SK-MEL-5 (cell line): Measurements from ENCODE around the gene DMD. TPM values are rescaled to one million over a fixed set of nuclear protein-coding genes. Genes with fewer than 3 reads are reported as not detected.
"Not testable (repeated sequence)": the region's sequence is repeated elsewhere in the genome, so short reads cannot be mapped to it uniquely, and the experiment has no call there.

Source experiments
- DNase-seq: peaks from one replicate; pipeline ENCODE4 v3.0.0-alpha.2; 2016; ENCODE audit warnings: low read depth, low spot score
- in situ Hi-C: cut with HindIII; loops from 2 replicates; pipeline ENCODE4 v1.10.0; 2016; ENCODE audit warnings: low sequenced_read_pairs, high pct_unique_total_duplicates, low pct_unique_long_range_greater_than_20kb
- total RNA-seq: library from RNA; depleted of rRNA; stranded (reverse); fragments of >200 nt; shearing (Covaris generic); gene quantifications from 2 replicates; pipeline ENCODE4 v1.2.3, GENCODE V29; 2014

The DMD gene
- total RNA-seq, 1 experiment from 2014 or later: 12.9 TPM

DNA sequence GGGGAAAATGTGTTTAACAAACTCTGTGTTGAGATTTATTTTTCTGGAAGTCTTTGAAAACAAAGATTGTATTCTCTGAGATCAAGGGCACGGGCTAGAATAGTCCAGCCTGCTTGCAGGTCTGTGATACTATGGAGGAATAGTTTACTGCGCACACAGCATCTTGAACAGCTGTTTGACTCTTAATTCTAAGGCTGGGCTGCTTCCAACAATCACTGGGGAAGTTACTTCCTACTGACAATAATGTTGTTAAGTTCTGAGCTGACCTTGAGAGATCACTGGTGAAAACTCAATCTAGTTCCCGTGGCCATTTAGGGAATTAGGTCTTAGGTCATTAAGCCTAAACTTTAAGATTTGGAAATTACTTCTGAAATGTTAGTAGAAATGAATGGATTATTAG is 1723.4 kb downstream of the DMD start:
- in situ Hi-C loops: no loop called here

DNA sequence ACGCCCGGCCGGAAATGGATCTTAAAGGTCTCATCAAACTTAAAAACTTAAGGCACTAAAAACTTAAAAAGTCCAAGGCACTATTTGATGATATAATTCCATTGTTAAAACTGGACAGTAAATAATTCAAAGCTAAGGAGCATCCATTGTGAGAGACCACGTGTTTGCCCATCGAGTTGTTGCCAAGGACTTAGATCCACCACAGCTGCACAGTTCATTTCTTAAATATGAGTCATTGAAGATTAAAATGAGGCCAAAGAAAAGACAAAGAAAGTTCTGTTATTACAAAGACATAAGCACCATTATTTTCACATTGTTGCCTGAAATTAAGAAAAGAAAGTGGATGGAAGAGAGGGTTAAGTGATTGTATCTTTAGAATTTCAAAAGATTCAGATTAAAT is 1728.0 kb downstream of the DMD start:
- in situ Hi-C loops: no loop called here
- DNase-seq: peak; percentile 76

More for the DNA sequence above, 1723.4 kb downstream of the DMD start:
- DNase-seq: no peak

DNA sequence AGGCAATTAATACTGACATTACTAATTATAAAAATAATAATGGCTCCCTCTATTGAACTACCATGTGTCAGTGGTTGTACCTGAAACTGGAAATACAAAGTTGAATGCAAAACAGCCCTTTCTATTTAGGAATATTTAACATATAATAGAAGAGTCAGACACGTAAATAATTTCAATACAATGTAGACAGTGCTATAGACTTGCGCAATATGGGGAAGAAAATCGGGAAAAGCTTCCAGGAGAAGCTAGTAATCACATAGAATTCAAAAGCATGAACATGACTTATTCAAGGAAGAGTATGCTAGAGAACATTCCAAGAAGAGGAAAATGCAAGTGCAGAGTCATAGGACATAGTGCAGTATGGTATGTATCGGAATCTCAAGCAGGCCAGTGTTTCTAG is 1730.7 kb downstream of the DMD start:
- no peak for DNase-seq
- in situ Hi-C loops: no loop called here

GRCh38 chrX:31471229-31471628 is 1740.1 kb downstream of the DMD start:
- in situ Hi-C loops: no loop called here
- no peak for DNase-seq

DNA sequence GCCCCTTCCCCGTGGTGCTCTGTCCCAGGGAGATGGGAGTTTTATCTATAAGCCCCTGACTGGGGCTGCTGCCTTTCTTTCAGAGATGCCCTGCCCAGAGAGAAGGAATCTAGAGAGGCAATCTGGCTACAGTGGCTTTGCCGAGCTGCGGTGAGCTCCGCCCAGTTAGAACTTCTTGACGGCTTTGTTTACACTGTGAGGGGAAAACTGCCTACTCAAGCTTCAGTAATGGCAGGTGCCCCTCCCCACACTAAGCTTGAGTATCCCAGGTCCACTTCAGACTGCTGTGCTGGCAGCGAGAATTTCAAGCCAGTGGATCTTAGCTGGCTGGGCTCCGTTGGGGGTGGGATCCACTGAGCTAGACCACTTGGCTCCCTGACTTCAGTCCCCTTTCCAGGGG is 1740.6 kb downstream of the DMD start:
- in situ Hi-C loops, DNase-seq: not testable (repeated sequence)

GRCh38 chrX:31464306-31464915 is 1746.9 kb downstream of the DMD start:
- in situ Hi-C loops: no loop called here
- no peak for DNase-seq

DNA sequence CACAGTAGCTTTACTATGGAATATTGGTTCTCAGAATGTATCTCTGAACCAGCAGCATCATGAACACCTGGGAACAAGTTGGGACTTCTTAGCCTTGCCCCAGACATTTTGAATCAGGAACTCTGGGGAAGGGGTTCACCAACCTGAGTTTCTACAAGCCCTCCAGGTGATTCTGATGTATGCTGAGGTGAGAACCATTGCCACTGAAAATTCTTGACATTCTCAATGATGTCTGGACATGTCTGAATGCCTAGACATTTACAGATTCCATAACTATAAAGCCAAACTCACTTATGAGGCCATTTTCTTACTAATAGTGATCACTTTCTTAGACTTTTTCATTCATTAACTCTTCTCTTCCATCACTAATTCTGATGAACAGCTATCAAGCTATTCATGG is 1750.1 kb downstream of the DMD start:
- in situ Hi-C loops: no loop called here
- DNase-seq: no peak

GRCh38 chrX:31459361-31459760 is 1752.0 kb downstream of the DMD start:
- no peak for DNase-seq
- in situ Hi-C loops: no loop called here

DNA sequence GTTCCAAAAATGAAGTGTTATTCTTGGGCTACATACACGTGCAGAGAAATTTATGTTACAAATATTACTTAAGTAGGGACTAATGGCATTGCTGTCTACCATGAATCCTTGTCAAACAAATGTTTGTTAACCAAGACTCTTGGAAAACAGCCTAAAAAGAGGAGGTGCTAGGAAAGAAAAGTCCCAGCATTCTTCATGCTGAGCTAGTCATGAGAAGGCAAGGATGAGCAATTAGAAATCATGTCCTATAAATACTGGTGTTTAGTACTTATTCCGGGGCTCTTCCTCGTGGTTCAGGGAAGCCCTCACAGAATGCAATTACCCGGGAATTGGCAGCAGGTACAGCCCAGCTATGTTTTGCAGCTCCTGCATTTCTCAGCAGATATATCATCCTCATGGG is 1761.4 kb downstream of the DMD start:
- in situ Hi-C loops: no loop called here
- DNase-seq: no peak

GRCh38 chrX:31449081-31449480 is 1762.3 kb downstream of the DMD start:
- in situ Hi-C loops: no loop called here
- no peak for DNase-seq

DNA sequence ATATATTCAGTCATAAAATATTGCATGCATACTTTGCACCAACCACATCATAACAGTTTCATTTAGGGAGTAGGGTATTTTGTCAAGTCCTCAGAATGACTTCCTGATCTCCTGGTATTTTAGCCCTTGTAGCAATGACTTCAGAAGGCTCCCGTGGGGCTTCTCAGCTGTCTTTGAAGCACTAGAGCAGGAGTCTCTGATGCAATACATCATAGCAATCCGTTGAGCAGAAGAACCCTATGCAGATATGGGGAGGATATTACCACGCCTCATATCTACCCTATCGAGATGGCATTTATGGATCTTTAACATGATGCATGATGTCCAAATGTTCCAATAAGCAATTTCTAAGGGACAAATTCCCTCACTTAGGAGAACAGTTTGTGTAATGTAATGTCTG is 1765.8 kb downstream of the DMD start:
- in situ Hi-C loops: no loop called here
- DNase-seq: no peak

DNA sequence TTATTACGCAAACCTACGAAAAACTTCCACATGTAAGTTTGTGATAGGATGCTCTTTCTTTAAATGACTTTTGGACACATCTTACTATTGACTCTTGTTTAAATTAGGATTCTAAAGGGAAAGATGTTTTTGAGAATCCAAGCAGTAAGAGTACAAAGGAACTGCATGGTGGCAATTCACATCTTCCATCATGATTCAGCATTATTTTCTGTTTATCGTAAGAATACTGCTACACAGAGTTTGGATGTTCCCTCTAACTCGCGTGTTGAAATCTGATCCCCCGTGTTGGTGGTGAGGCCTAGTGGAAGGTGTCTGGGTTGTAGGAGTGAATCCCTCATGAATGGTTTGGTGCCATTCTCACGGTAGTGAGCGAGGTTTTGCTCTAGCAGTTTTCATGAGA is 1767.7 kb downstream of the DMD start:
- in situ Hi-C loops: no loop called here
- DNase-seq: no peak

GRCh38 chrX:31440546-31440945 is 1770.8 kb downstream of the DMD start:
- no peak for DNase-seq
- in situ Hi-C loops: no loop called here

DNA sequence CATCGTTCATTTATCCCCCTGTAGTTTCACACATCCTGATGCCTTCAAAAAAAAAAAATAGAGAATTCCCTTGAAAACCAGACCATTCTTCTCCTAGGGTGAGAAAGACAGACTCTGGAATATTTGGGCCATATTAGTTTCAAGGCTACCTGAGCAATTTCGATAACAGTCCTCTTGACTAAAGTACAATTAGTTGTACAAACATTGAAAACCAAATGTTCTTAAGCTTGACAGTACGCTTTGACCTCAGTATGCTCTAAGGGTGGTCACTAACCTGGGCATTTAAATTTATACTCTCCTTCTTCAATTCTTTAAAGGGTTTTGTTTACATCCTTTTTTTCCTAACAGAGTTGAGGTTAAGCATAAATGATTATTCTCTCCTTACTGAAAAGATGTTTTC is 1774.9 kb downstream of the DMD start:
- no peak for DNase-seq
- in situ Hi-C loops: no loop called here

- peak; percentile 93 for DNase-seq
- in situ Hi-C loops: no loop called here
Measured at GRCh38 chrX:31435592-31435991, 1775.8 kb downstream of the DMD start.

DNA sequence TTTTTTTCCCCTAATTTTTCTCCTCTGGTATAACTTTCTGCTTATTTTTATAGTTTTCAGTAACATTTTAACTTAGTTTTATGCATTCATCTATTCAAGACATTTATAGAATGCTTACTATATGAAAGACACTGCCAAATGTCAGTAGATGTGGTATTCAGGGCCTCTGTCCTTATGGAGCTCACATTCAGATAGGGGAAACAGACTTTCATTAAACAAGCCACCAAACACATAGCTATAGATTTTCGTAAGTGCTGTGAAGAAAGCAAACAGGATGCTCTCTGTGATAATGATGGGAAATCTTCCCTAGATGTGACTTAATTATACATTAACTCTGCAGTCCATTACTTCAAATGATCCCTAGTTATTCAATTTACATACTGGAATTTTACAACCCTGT is 1777.5 kb downstream of the DMD start:
- no peak for DNase-seq
- in situ Hi-C loops: no loop called here

GRCh38 chrX:31429915-31430314 is 1781.4 kb downstream of the DMD start:
- in situ Hi-C loops: no loop called here
- DNase-seq: peak; percentile 66

GRCh38 chrX:31423609-31424189 is 1787.7 kb downstream of the DMD start:
- peak; percentile 72 for DNase-seq
- in situ Hi-C loops: no loop called here

- no peak for DNase-seq
- in situ Hi-C loops: no loop called here
Measured at GRCh38 chrX:31421441-31421840, 1789.9 kb downstream of the DMD start.

DNA sequence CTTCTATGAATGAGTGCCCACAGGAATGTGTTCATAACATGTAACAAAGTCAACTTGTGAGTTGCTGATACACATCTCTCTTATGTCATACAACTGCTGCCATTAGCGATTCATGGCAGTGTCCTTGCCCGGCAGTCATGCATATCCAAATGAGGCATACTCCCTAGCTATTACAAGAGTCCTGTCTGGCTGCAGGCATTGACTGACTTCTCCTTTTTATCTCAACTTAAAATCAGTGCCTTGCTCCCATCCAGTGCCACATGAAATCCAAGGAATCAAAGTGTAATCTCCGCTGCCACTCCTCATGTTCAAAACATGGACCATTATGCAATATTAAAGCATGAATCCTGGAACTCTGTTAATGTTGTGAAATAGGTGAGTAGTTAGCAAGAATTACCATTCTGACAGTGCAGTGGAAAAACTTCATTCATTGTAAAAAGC is 1790.6 kb downstream of the DMD start:
- in situ Hi-C loops: no loop called here
- DNase-seq: no peak
